Testis (tissue), 3 donors: ENCODE measurements around the gene ADD1. TPM values are rescaled to one million over a fixed set of nuclear protein-coding genes. Genes with fewer than 3 reads are reported as not detected.

Experiments used
- DNase-seq: peaks from one replicate; pipeline ENCODE4 v3.0.0-alpha.2; 2019
- H3K27ac ChIP-seq, 2 donors: fragments of 200-600 bp; sonication (generic); one replicate each; pipeline ENCODE4 v1.5.1; 2019
- H3K27me3 ChIP-seq: fragments of 200-600 bp; sonication (generic); one replicate; pipeline ENCODE4 v1.5.1; 2019
- H3K36me3 ChIP-seq: fragments of 200-600 bp; sonication (generic); one replicate; pipeline ENCODE4 v1.5.1; 2017; ENCODE audit warnings: low read depth; ENCODE audit errors: missing control alignments
- H3K4me1 ChIP-seq: fragments of 200-600 bp; sonication (generic); one replicate; pipeline ENCODE4 v1.5.1; 2019
- H3K4me3 ChIP-seq, 2 donors: fragments of 200-600 bp; sonication (generic); one replicate each; pipeline ENCODE4 v1.5.1; 2017 to 2019
- H3K9me3 ChIP-seq: fragments of 200-600 bp; sonication (generic); one replicate; pipeline ENCODE4 v1.5.1; 2017
- POLR2A ChIP-seq: fragments of 450-650 bp; IDR thresholded peaks from one replicate; pipeline ENCODE4 v1.6.1; 2017; ENCODE audit warnings: antibody characterized with exemption, mild to moderate bottlenecking, moderate library complexity
- WGBS, 2 donors: methylation state at CpG; one replicate each; pipeline ENCODE4 v1.1.5; 2018; 5-methylcytosine and 5-hydroxymethylcytosine counted together
- intact Hi-C: fragments of 100-400 bp; cut with DNase I; formaldehyde crosslinking; loops from one replicate; pipeline ENCODE4 v1.15.1; 2023; ENCODE audit warnings: low total_unique reads
- polyA plus RNA-seq: library from polyadenylated mRNA; stranded (reverse); fragments of 350-450 nt; fragmentation: Illumina TruSeq; extraction: RNeasy Lipid Tissue Mini Kit (QIAGEN cat#74804); gene quantifications from one replicate; pipeline ENCODE4 v1.2.3, GENCODE V29; 2014; ENCODE audit warnings: low read depth, low replicate concordance; ENCODE audit not compliant: insufficient read depth
- total RNA-seq, 2 donors: library from RNA; depleted of rRNA; stranded (reverse); fragments of >200 nt; gene quantifications; one replicate each; pipeline ENCODE4 v1.2.3, GENCODE V29; 2016
- TF ChIP-seq, protein P1 (sequence below), 3 experiments: fragments of 450-650 bp in 2 of 3; fragments of 200-600 bp in 1 of 3; sonication (generic) in 1 of 3; IDR thresholded peaks; one replicate each; pipeline ENCODE4 v1.5.1; 2016 to 2019; ENCODE audit warnings: antibody characterized with exemption in 3 of 3, mild to moderate bottlenecking in 2 of 3, moderate library complexity in 1 of 3

The ADD1 gene
- total and polyA plus RNA-seq, 3 donors from 2014 or later: 233 to 355 (median 318) TPM

DNA sequence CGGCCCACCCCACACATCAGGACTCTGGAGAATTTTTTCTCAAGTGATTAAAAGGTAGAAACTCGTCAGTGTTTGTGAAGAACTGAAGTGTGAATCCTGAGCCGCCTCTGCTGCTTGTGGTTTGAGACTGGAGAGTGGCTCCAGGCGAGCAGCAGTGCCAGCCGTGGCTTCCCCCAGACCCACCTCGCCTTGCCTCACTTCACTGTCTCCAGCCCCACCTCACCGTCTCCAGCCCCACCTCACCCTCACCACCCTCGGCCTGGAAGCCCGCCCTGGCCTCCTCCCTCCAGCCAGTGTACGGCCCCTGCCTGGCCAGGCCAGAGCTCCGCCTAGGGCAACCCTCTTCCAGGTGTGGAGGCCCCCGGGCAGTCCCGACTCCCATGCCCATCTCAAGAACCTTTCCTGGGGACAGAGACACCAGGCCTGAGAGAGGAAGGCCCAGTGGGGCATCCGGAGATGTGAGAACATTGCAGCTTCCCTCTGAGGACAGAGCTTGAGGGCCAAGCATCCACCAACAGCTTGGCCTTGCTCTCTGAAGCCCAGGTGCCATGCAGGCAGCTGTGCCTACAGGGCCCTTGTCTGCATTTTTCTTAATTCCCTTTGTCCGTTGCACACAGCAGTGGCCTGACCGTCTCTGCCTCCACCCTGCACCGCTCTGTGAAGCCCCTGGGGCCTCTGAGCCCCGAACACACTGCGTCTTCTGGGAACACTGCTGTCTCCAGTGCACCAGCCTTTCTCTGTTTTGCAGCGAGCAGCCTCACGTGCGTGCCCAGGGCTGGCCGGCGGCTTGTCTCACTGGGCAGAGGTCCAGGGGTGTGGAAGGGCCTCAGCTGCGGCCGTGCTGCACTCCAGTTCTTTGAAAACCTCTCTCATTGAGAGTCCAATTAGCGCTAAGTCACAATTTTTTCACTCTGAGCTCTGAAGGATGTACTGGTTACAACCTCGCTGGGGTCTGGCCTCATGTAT lies 37.0 kb upstream of the ADD1 start:
- no peak for TF ChIP-seq POLR2A
- TF ChIP-seq, protein P1, sequence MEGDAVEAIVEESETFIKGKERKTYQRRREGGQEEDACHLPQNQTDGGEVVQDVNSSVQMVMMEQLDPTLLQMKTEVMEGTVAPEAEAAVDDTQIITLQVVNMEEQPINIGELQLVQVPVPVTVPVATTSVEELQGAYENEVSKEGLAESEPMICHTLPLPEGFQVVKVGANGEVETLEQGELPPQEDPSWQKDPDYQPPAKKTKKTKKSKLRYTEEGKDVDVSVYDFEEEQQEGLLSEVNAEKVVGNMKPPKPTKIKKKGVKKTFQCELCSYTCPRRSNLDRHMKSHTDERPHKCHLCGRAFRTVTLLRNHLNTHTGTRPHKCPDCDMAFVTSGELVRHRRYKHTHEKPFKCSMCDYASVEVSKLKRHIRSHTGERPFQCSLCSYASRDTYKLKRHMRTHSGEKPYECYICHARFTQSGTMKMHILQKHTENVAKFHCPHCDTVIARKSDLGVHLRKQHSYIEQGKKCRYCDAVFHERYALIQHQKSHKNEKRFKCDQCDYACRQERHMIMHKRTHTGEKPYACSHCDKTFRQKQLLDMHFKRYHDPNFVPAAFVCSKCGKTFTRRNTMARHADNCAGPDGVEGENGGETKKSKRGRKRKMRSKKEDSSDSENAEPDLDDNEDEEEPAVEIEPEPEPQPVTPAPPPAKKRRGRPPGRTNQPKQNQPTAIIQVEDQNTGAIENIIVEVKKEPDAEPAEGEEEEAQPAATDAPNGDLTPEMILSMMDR (IDR thresholded peaks at IDR 0.05): no peak
- Histone ChIP-seq H3K4me1 (peaks cover 52% of the 10 kb centered on the region), H3K9me3 (no peaks in the 10 kb centered on the region), H3K36me3 (no peaks in the 10 kb centered on the region), H3K27ac (peak overlapping the region in 1 of 2 donors; percentile 66), H3K27me3 (no peaks in the 10 kb centered on the region), H3K4me3 (no peak overlapping the region)
- intact Hi-C loops: no loop called here
- 54 to 56% methylated on average over 26 to 28 of the region's 28 CpGs for WGBS, 2 donors
- DNase-seq: peak; percentile 88

DNA sequence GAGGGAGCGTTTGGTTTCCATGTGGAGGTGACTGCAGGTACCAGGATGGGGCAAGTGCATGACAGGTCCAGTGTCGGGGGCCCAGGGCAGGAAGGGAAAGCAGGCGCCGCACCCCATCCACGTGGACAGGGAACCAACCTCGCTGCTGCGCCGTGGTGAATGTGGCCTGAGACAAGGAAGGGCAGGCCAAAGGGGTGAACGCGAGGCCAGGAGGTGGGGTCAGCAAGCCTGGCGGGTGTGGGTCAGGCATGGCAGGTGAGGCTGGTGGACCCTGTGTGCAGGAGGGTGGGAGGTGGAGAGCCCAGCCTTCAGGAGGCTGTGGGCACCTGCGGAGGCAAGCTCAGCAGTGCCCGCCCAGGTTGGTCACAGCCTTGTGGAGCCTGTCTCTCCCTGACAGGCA lies 36.1 kb upstream of the ADD1 start:
- no peaks in the 10 kb centered on the region for H3K27me3 ChIP-seq
- peaks cover 58% of the 10 kb centered on the region for H3K4me1 ChIP-seq
- no peak overlapping the region for H3K4me3 ChIP-seq
- H3K9me3 ChIP-seq: no peaks in the 10 kb centered on the region
- no peaks in the 10 kb centered on the region for H3K36me3 ChIP-seq
- 94 to 96% methylated on average over 10 to 13 of the region's 13 CpGs for WGBS, 2 donors
- TF ChIP-seq POLR2A: no peak
- TF ChIP-seq, protein P1 (IDR thresholded peaks at IDR 0.05): no peak
- H3K27ac ChIP-seq: no peak overlapping the region
- intact Hi-C loops: no loop called here
- no peak for DNase-seq

DNA sequence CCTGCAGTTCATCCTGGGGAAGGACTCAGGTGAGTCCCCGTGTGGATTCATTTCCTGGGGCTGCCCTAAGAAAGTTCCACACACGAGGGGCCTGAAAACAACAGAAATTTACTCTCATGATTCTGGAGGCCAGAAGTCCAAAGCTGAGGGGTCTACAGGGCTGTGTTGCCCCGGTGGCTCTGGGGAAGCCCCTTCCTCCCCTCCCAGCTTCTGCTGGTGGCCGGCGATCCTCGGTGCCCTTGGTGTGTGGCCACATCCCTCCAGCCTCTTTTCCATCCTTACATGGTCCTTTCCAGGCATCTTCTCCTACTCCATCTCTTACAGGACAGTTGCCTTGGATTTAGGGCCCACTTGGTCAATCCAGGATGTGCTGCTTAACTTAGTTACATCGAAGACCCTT lies 35.6 kb upstream of the ADD1 start:
- TF ChIP-seq POLR2A: no peak
- TF ChIP-seq, protein P1 (IDR thresholded peaks at IDR 0.05): no peak
- no peak for DNase-seq
- H3K36me3 ChIP-seq: no peaks in the 10 kb centered on the region
- H3K9me3 ChIP-seq: no peaks in the 10 kb centered on the region
- peaks cover 60% of the 10 kb centered on the region for H3K4me1 ChIP-seq
- no peak overlapping the region for H3K4me3 ChIP-seq
- WGBS, 2 donors: 92 to 97% methylated on average over 5 to 7 of the region's 7 CpGs
- no peak overlapping the region for H3K27ac ChIP-seq
- no peaks in the 10 kb centered on the region for H3K27me3 ChIP-seq
- intact Hi-C loops: no loop called here

DNA sequence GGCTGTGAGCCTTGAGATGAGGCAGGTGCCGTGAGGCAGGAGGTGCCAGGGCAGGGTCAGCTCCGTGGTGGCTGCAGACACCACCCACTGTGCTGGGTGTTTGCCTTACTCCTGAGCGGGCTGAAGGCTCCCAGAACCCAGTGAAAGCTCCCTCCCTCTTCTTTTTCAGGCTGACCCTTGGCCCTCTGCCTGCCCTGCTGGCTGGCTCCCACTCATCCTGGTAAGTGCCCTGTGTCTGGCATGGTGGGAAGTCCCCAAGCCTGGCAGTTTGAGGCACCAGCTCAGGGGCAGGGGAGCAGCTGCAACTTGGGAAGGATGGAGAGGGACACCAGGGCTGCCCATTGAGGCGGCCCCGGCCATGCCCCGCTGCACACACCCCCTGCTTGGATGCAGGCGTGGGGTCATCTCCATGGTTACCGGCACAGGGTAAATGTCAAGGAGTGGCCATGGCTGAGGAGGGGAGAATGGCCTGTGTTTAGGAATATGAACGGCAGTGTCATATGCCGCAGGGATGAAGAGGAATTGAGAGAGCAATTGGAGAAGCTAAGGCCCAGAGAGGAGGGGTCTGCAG lies 33.9 kb upstream of the ADD1 start:
- TF ChIP-seq POLR2A: no peak
- TF ChIP-seq, protein P1 (IDR thresholded peaks at IDR 0.05): no peak
- Histone ChIP-seq H3K4me1 (peaks cover 57% of the 10 kb centered on the region), H3K36me3 (no peaks in the 10 kb centered on the region), H3K27ac (no peak overlapping the region), H3K9me3 (no peaks in the 10 kb centered on the region), H3K27me3 (no peaks in the 10 kb centered on the region), H3K4me3 (no peak overlapping the region)
- DNase-seq: no peak
- WGBS, 2 donors: 63 to 73% methylated on average over 2 to 10 of the region's 10 CpGs
- intact Hi-C loops: no loop called here
